RWPE2 (cell line): ENCODE data around the gene VMO1.
A peak's percentile ranks its signal among the peaks of the same experiment; 100 is the strongest.
"Not testable (repeated sequence)": the region's sequence is repeated elsewhere in the genome, so short reads cannot be mapped to it uniquely, and the experiment has no call there.

Source experiments
- ATAC-seq: fragments of 200-7000 bp; cut with Tn5 transposase; 3 replicates; pipeline ENCODE4 v1.9.1; 2021; ENCODE audit warnings: low read depth
- DNase-seq: peaks from one replicate; pipeline ENCODE4 v3.0.0-alpha.2; 2020; ENCODE audit warnings: low spot score
- H3K27ac ChIP-seq: fragments of 450-650 bp; 2 replicates; pipeline ENCODE4 v1.5.1; 2017; ENCODE audit warnings: mild to moderate bottlenecking; ENCODE audit not compliant: poor library complexity, severe bottlenecking
- H3K27me3 ChIP-seq: fragments of 250-450 bp; sonication (Bioruptor Pico); 2 replicates; pipeline ENCODE4 v1.5.1; 2021; ENCODE audit warnings: mild to moderate bottlenecking, moderate library complexity; ENCODE audit not compliant: insufficient read depth, poor library complexity, severe bottlenecking
- H3K36me3 ChIP-seq: fragments of 250-450 bp; sonication (Bioruptor Pico); 2 replicates; pipeline ENCODE4 v1.5.1; 2020; ENCODE audit warnings: low read depth, mild to moderate bottlenecking, moderate library complexity
- H3K4me1 ChIP-seq: fragments of 250-450 bp; sonication (Bioruptor Pico); 2 replicates; pipeline ENCODE4 v1.5.1; 2021; ENCODE audit warnings: mild to moderate bottlenecking, moderate library complexity; ENCODE audit not compliant: insufficient read depth, poor library complexity, severe bottlenecking
- H3K4me3 ChIP-seq: fragments of 250-450 bp; sonication (Bioruptor Pico); 2 replicates; pipeline ENCODE4 v1.5.1; 2021; ENCODE audit warnings: mild to moderate bottlenecking, moderate library complexity; ENCODE audit not compliant: severe bottlenecking
- H3K9me3 ChIP-seq: fragments of 250-450 bp; sonication (Bioruptor Pico); 2 replicates; pipeline ENCODE4 v1.5.1; 2021; ENCODE audit warnings: mild to moderate bottlenecking, moderate library complexity; ENCODE audit not compliant: severe bottlenecking
- CTCF ChIP-seq: fragments of 450-650 bp; IDR thresholded peaks from one replicate; pipeline ENCODE4 v1.5.1; 2017; ENCODE audit warnings: mild to moderate bottlenecking, moderate library complexity; ENCODE audit not compliant: poor library complexity, severe bottlenecking

The VMO1 gene, protein sequence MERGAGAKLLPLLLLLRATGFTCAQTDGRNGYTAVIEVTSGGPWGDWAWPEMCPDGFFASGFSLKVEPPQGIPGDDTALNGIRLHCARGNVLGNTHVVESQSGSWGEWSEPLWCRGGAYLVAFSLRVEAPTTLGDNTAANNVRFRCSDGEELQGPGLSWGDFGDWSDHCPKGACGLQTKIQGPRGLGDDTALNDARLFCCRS

DNA sequence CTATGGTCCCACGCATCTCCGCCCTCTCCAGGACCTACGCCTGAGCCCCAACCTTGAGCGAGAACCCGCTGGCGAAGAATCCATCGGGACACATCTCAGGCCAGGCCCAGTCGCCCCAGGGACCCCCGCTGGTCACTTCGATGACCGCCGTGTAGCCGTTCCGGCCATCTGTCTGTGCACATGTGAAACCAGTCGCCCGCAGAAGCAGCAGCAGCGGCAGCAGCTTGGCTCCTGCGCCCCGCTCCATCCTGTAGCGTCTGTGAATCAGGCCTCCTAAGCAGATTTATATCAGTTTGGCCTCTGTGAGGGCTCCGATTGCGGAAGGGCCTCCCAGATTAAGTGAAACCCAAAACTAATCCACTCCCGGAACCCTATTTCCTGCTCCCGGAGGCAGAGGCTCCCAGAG, at the start of gene VMO1:
Gene VMO1, minus strand, starts transcription at position 259 of the 406 bp plus-strand sequence. Its CDS starts 12 bp downstream, at position 247.
- H3K27me3 ChIP-seq, result no peaks in the 10 kb centered on the region
- ATAC-seq (no peak), DNase-seq (no peak)
- no peak within 1 kb of the TSS for H3K4me3 ChIP-seq
- H3K4me1 ChIP-seq, result peaks cover 7% of the 10 kb centered on the region
- no peaks in the 10 kb centered on the region for H3K9me3 ChIP-seq
- TF ChIP-seq CTCF, result no peak
- no peak within 1 kb of the TSS for H3K27ac ChIP-seq
- H3K36me3 ChIP-seq, result no peaks in the 10 kb centered on the region

GRCh38 chr17:4834681-4835020, 48.5 kb upstream of the VMO1 start:
- Histone ChIP-seq H3K36me3 (peaks cover 29% of the 10 kb centered on the region), H3K9me3 (no peaks in the 10 kb centered on the region), H3K27me3 (no peaks in the 10 kb centered on the region), H3K4me3 (peak overlapping the region; percentile 87), H3K4me1 (peaks cover 4% of the 10 kb centered on the region), H3K27ac (peak overlapping the region; percentile 82)
- DNase-seq (no peak), ATAC-seq (peak; percentile 30; the same call in 2 of the 3 replicates)
- TF ChIP-seq CTCF, result no peak

GRCh38 chr17:4833941-4834680, 47.9 kb upstream of the VMO1 start:
- peaks cover 29% of the 10 kb centered on the region for H3K36me3 ChIP-seq
- ATAC-seq (peak; percentile 54), DNase-seq (no peak)
- no peaks in the 10 kb centered on the region for H3K27me3 ChIP-seq
- no peaks in the 10 kb centered on the region for H3K9me3 ChIP-seq
- H3K27ac ChIP-seq, result peak overlapping the region; percentile 82
- H3K4me1 ChIP-seq, result peaks cover 3% of the 10 kb centered on the region
- H3K4me3 ChIP-seq, result peak overlapping the region; percentile 87
- no peak for TF ChIP-seq CTCF

DNA sequence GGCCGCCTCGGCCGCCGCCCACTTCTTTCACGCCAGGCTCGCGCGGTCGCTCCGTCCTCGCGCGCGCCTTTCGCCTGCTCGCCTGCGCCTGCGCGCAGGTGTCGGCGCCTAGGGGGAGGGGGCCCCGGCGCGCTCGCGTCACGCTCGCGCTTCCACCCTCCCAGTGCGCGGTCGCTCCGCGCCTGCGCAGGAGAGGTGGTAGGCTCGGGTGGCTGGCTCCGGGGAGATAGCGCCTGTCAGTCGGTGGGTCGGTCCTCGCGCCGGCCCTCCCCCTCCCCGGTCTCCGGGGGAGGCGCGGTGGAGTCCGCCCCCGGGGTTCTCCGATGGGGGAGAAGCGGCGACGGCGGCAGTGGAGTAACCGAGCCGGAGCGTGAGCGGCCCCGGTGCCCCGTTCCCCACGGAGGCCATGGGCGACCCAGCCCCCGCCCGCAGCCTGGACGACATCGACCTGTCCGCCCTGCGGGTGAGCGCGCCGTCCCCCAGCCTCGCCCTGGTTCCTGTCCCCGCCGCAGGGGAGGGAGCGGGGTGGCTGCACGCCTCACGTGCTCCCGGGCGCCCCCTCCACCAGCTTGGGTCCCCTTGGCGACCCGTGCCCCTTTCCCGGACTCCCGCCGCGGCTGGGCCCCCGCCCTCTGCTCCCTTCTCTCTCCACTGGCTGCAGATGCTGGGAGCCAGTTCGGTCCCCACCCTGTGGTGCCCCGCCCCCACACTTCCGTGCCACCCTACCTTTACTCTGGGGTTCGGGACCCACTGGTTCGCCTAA, 47.2 kb upstream of the VMO1 start, which contains the start of gene MINK1:
Gene MINK1, plus strand, starts transcription at position 163 of the 763 bp plus-strand sequence. Its CDS starts 244 bp downstream, at position 407.
- Histone ChIP-seq H3K27ac (peak within 1 kb of the TSS; percentile 82), H3K4me3 (peak within 1 kb of the TSS; percentile 87), H3K36me3 (peaks cover 27% of the 10 kb centered on the region), H3K27me3 (no peaks in the 10 kb centered on the region), H3K9me3 (no peaks in the 10 kb centered on the region), H3K4me1 (peaks cover 3% of the 10 kb centered on the region)
- peak; percentile 82 for ATAC-seq
- TF ChIP-seq CTCF, result no peak
- DNase-seq, result peak; percentile 78

- ATAC-seq, result not testable (repeated sequence)
Observed at GRCh38 chr17:4832829-4833177, 46.6 kb upstream of the VMO1 start.

More at GRCh38 chr17:4832829-4833177, 46.6 kb upstream of the VMO1 start:
- Histone ChIP-seq H3K36me3 (peaks cover 22% of the 10 kb centered on the region), H3K27ac (peak overlapping the region; percentile 82), H3K4me3 (peak overlapping the region; percentile 87)
- H3K27me3 ChIP-seq, H3K9me3 ChIP-seq, DNase-seq, H3K4me1 ChIP-seq: not testable (repeated sequence)
